Lower leg skin (tissue), 3 donors: ENCODE measurements around the gene ABHD12.

ENCODE experiments used
- POLR2A ChIP-seq, 2 donors: fragments of 450-650 bp; IDR thresholded peaks; one replicate each; pipeline ENCODE4 v1.6.1; 2016 to 2017; ENCODE audit warnings: antibody characterized with exemption in 2 of 2, mild to moderate bottlenecking in 1 of 2, moderate library complexity in 1 of 2
- TF ChIP-seq, protein P1 (sequence below), 3 donors: fragments of 450-650 bp; IDR thresholded peaks; one replicate each; pipeline ENCODE4 v1.5.1; 2016; ENCODE audit warnings: antibody characterized with exemption in 3 of 3, mild to moderate bottlenecking in 3 of 3, moderate library complexity in 2 of 3

DNA sequence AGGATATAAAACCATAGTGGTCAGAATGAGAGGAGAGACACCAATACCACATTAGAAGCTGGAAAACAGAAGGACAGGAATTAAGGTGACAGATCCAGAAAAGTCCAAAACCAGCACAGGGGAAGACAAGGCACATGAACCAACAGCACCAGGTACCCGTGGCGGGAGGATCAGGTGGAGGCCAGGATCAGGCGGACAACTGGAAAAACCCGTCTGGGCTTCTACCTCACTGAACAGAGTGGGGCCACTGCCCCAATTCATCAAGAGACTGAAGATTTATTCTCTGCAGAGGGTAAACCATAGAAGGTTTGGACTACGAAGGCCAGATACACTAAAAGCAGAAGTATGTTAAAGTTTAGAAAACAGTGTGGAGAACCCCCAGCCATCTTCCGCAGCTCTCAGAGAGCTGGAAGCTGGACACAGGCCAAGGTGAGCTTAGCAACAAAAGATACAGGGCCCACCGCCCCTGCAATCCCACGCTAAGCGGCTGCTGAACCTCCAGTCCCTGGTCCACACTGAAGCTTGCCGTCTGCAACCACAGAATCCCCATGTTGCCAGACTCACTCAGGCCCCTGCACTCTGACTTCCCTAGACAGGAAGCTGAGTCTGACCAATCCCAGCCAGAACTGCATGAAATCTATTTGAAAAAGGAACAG, 29.9 kb downstream of the ABHD12 start:
- no peak for TF ChIP-seq POLR2A (IDR thresholded peaks at IDR 0.05)
- TF ChIP-seq, protein P1, sequence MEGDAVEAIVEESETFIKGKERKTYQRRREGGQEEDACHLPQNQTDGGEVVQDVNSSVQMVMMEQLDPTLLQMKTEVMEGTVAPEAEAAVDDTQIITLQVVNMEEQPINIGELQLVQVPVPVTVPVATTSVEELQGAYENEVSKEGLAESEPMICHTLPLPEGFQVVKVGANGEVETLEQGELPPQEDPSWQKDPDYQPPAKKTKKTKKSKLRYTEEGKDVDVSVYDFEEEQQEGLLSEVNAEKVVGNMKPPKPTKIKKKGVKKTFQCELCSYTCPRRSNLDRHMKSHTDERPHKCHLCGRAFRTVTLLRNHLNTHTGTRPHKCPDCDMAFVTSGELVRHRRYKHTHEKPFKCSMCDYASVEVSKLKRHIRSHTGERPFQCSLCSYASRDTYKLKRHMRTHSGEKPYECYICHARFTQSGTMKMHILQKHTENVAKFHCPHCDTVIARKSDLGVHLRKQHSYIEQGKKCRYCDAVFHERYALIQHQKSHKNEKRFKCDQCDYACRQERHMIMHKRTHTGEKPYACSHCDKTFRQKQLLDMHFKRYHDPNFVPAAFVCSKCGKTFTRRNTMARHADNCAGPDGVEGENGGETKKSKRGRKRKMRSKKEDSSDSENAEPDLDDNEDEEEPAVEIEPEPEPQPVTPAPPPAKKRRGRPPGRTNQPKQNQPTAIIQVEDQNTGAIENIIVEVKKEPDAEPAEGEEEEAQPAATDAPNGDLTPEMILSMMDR (IDR thresholded peaks at IDR 0.05) = no peak
